ENCODE results near the gene MICU1. TPM values are rescaled to one million over a fixed set of nuclear protein-coding genes. Genes with fewer than 3 reads are reported as not detected.

MICU1 gene
- total RNA-seq, 1 experiment from 2014 or later = 70.5 TPM

GRCh38 chr10:72593963-72594362 is 31.9 kb downstream of the MICU1 start:
- H3K4me2 ChIP-seq = no peak overlapping the region
- H3K9me3 ChIP-seq (ENCODE audit: insufficient read depth, low read depth) = no peaks in the 10 kb centered on the region
- H3K27me3 ChIP-seq (ENCODE audit: insufficient read depth, low read depth) = no peaks in the 10 kb centered on the region
- H3K4me1 ChIP-seq (replicated peaks; ENCODE audit: insufficient read depth) = no peaks in the 10 kb centered on the region
- no peaks in the 10 kb centered on the region for H4K20me1 ChIP-seq (ENCODE audit: insufficient read depth)
- H3K79me2 ChIP-seq (ENCODE audit: low read depth) = peaks cover 11% of the 10 kb centered on the region
- intact Hi-C loops (cut with micrococcal nuclease; ENCODE audit: unreplicated experiment) = no loop called here
- DNase-seq = no peak
- no TSS peak for BruUV-seq (replicated peaks)
- ChIA-PET POLR2A (ENCODE audit: unreplicated experiment) (interaction anchor here (0.5 kb wide), 1 partner anchor 123 kb away, joined by 3 read pairs; no protein-coding TSS in a partner anchor), CTCF (no interaction called here)
- no peaks in the 10 kb centered on the region for H3K36me3 ChIP-seq (ENCODE audit: low read depth)
- H3F3A ChIP-seq (ENCODE audit: insufficient read depth, low read depth) = no peaks in the 10 kb centered on the region
- TF ChIP-seq EZH2 (IDR thresholded peaks at IDR 0.05; ENCODE audit: low read depth) (no peak), CTCF (conservative IDR thresholded peaks at IDR 0.05) (no peak)
- no peak overlapping the region for H2AFZ ChIP-seq
- no peak overlapping the region for H3K27ac ChIP-seq
- H3K4me3 ChIP-seq = no peak overlapping the region
- H3K9me2 ChIP-seq (ENCODE audit: insufficient read depth) = 0 out of 2 replicates have a peak, but pooled peaks cover 4% of the 10 kb centered on the region

GRCh38 chr10:72588266-72588665 is 37.6 kb downstream of the MICU1 start:
- Histone ChIP-seq H3K4me3 (no peak overlapping the region), H3K9me3 (ENCODE audit: insufficient read depth, low read depth) (no peaks in the 10 kb centered on the region), H3F3A (ENCODE audit: insufficient read depth, low read depth) (no peaks in the 10 kb centered on the region), H3K27ac (no peak overlapping the region), H3K27me3 (ENCODE audit: insufficient read depth, low read depth) (no peaks in the 10 kb centered on the region), H2AFZ (no peak overlapping the region), H3K36me3 (ENCODE audit: low read depth) (no peaks in the 10 kb centered on the region), H3K79me2 (ENCODE audit: low read depth) (peaks cover 8% of the 10 kb centered on the region; the same call in 1 of the 2 replicates), H3K9me2 (ENCODE audit: insufficient read depth) (no peaks in the 10 kb centered on the region), H3K4me2 (no peak overlapping the region), H4K20me1 (ENCODE audit: insufficient read depth) (no peaks in the 10 kb centered on the region), H3K4me1 (replicated peaks; ENCODE audit: insufficient read depth) (no peaks in the 10 kb centered on the region)
- CTCF ChIA-PET = no interaction called here
- no peak for TF ChIP-seq EZH2 (IDR thresholded peaks at IDR 0.05; ENCODE audit: low read depth)
- TF ChIP-seq CTCF (conservative IDR thresholded peaks at IDR 0.05) = no peak
- DNase-seq = no peak
- intact Hi-C loops (cut with micrococcal nuclease; ENCODE audit: unreplicated experiment) = no loop called here
- POLR2A ChIA-PET (ENCODE audit: unreplicated experiment) = interaction anchor here (0.7 kb wide), 1 partner anchor 1409 kb away, joined by 7 read pairs; no protein-coding TSS in a partner anchor
- BruUV-seq (replicated peaks) = no TSS peak

- no TSS peak for BruUV-seq (replicated peaks)
- no peak for TF ChIP-seq EZH2 (IDR thresholded peaks at IDR 0.05; ENCODE audit: low read depth)
- no peak for TF ChIP-seq CTCF (conservative IDR thresholded peaks at IDR 0.05)
- Histone ChIP-seq H3F3A (ENCODE audit: insufficient read depth, low read depth) (no peaks in the 10 kb centered on the region), H3K4me3 (no peak overlapping the region), H3K9me2 (ENCODE audit: insufficient read depth) (no peaks in the 10 kb centered on the region), H3K36me3 (ENCODE audit: low read depth) (no peaks in the 10 kb centered on the region), H4K20me1 (ENCODE audit: insufficient read depth) (no peaks in the 10 kb centered on the region), H3K79me2 (ENCODE audit: low read depth) (peaks cover 8% of the 10 kb centered on the region; the same call in 1 of the 2 replicates), H3K9me3 (ENCODE audit: insufficient read depth, low read depth) (no peaks in the 10 kb centered on the region), H3K27me3 (ENCODE audit: insufficient read depth, low read depth) (no peaks in the 10 kb centered on the region), H3K4me1 (replicated peaks; ENCODE audit: insufficient read depth) (no peaks in the 10 kb centered on the region), H3K27ac (no peak overlapping the region), H3K4me2 (no peak overlapping the region), H2AFZ (no peak overlapping the region)
- ChIA-PET POLR2A (ENCODE audit: unreplicated experiment) (no interaction called here), CTCF (no interaction called here)
- DNase-seq = no peak
- intact Hi-C loops (cut with micrococcal nuclease; ENCODE audit: unreplicated experiment) = no loop called here
Observed at GRCh38 chr10:72587568-72587967, 38.3 kb downstream of the MICU1 start.

Measured in PC-9 (cell line).